ENCODE measurements around the gene SV2C. TPM values are rescaled to one million over a fixed set of nuclear protein-coding genes. Genes with fewer than 3 reads are reported as not detected.

The SV2C gene
- total RNA-seq, 4 donors from 2014 or later: 0.87 to 1.7 (median 1.4) TPM

GRCh38 chr5:76199336-76200318 lies 116.4 kb downstream of the SV2C start:
- H3K27me3 ChIP-seq: no peaks in the 10 kb centered on the region
- no peak for DNase-seq (ENCODE audit: low spot score in 2 of 2)
- TF ChIP-seq, protein P1, sequence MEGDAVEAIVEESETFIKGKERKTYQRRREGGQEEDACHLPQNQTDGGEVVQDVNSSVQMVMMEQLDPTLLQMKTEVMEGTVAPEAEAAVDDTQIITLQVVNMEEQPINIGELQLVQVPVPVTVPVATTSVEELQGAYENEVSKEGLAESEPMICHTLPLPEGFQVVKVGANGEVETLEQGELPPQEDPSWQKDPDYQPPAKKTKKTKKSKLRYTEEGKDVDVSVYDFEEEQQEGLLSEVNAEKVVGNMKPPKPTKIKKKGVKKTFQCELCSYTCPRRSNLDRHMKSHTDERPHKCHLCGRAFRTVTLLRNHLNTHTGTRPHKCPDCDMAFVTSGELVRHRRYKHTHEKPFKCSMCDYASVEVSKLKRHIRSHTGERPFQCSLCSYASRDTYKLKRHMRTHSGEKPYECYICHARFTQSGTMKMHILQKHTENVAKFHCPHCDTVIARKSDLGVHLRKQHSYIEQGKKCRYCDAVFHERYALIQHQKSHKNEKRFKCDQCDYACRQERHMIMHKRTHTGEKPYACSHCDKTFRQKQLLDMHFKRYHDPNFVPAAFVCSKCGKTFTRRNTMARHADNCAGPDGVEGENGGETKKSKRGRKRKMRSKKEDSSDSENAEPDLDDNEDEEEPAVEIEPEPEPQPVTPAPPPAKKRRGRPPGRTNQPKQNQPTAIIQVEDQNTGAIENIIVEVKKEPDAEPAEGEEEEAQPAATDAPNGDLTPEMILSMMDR (IDR thresholded peaks at IDR 0.05): no peak
- TF ChIP-seq EP300 (IDR thresholded peaks at IDR 0.05): no peak
- no peak for TF ChIP-seq POLR2A (IDR thresholded peaks at IDR 0.05)
- H3K9me3 ChIP-seq: no peaks in the 10 kb centered on the region
- no peak overlapping the region for H3K27ac ChIP-seq
- 26 to 34% methylated on average over 6 of the region's 6 CpGs for WGBS, 2 donors
- H3K36me3 ChIP-seq: no peaks in the 10 kb centered on the region
- H3K4me3 ChIP-seq: no peak overlapping the region
- H3K4me1 ChIP-seq: no peaks in the 10 kb centered on the region

GRCh38 chr5:76202182-76202581 lies 119.0 kb downstream of the SV2C start:
- DNase-seq (ENCODE audit: low spot score in 2 of 2): no peak
- Histone ChIP-seq H3K9me3 (no peaks in the 10 kb centered on the region), H3K27me3 (no peaks in the 10 kb centered on the region), H3K4me3 (no peak overlapping the region), H3K27ac (no peak overlapping the region), H3K36me3 (no peaks in the 10 kb centered on the region), H3K4me1 (peaks cover 0 to 4% (median 0%) of the 10 kb centered on the region in 4 donors)
- 79 to 87% methylated on average over 5 of the region's 5 CpGs for WGBS, 2 donors
- no peak for TF ChIP-seq POLR2A (IDR thresholded peaks at IDR 0.05)
- no peak for TF ChIP-seq EP300 (IDR thresholded peaks at IDR 0.05)
- TF ChIP-seq, protein P1 (IDR thresholded peaks at IDR 0.05): no peak

DNA sequence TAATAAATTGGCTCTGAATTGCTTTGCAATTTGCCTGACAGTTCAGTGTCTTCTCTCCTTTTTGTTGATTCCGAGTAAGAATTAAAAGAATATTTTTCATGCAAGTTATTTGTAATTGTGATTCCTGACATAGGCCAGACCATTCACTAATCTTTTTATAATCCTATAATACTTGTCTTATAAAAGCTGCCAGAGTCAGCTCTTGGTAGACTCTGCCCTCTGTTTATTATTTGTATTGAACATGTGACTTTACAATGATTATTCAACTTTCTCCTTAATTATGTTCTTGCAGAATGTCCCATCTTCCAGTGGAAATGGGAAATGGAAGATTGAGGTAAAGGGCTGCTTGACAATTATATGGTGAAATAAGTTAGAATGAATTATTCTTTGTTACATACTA lies 121.0 kb downstream of the SV2C start:
- H3K9me3 ChIP-seq: peaks cover 0 to 3% (median 0%) of the 10 kb centered on the region in 4 donors
- H3K36me3 ChIP-seq: no peaks in the 10 kb centered on the region
- DNase-seq (ENCODE audit: low spot score in 2 of 2): no peak
- H3K27me3 ChIP-seq: no peaks in the 10 kb centered on the region
- H3K27ac ChIP-seq: no peak overlapping the region
- TF ChIP-seq EP300 (IDR thresholded peaks at IDR 0.05): no peak
- TF ChIP-seq POLR2A (IDR thresholded peaks at IDR 0.05): no peak
- TF ChIP-seq, protein P1 (IDR thresholded peaks at IDR 0.05): no peak
- H3K4me3 ChIP-seq: no peak overlapping the region
- 55 to 58% methylated on average over 1 of the region's 1 CpG for WGBS, 2 donors
- peaks cover 0 to 7% (median 0%) of the 10 kb centered on the region in 4 donors for H3K4me1 ChIP-seq

GRCh38 chr5:76204713-76205112 lies 121.5 kb downstream of the SV2C start:
- Histone ChIP-seq H3K27ac (no peak overlapping the region), H3K9me3 (peaks cover 0 to 9% (median 0%) of the 10 kb centered on the region in 4 donors), H3K4me3 (no peak overlapping the region), H3K4me1 (peaks cover 0 to 7% (median 0%) of the 10 kb centered on the region in 4 donors), H3K36me3 (no peaks in the 10 kb centered on the region), H3K27me3 (no peaks in the 10 kb centered on the region)
- 25 to 27% methylated on average over 3 of the region's 3 CpGs for WGBS, 2 donors
- no peak for TF ChIP-seq EP300 (IDR thresholded peaks at IDR 0.05)
- no peak for TF ChIP-seq POLR2A (IDR thresholded peaks at IDR 0.05)
- TF ChIP-seq, protein P1 (IDR thresholded peaks at IDR 0.05): no peak
- DNase-seq (ENCODE audit: low spot score in 2 of 2): no peak

- Histone ChIP-seq H3K27ac (no peak overlapping the region), H3K36me3 (no peaks in the 10 kb centered on the region), H3K4me3 (no peak overlapping the region), H3K9me3 (peaks cover 0 to 14% (median 0%) of the 10 kb centered on the region in 4 donors), H3K4me1 (peaks cover 0 to 7% (median 0%) of the 10 kb centered on the region in 4 donors), H3K27me3 (no peaks in the 10 kb centered on the region)
- WGBS, 2 donors: 36 to 41% methylated on average over 2 of the region's 2 CpGs
- DNase-seq (ENCODE audit: low spot score in 2 of 2): no peak
- TF ChIP-seq POLR2A (IDR thresholded peaks at IDR 0.05) (no peak), EP300 (IDR thresholded peaks at IDR 0.05) (no peak)
- TF ChIP-seq, protein P1 (IDR thresholded peaks at IDR 0.05): no peak
Measured at GRCh38 chr5:76207120-76207519, 123.9 kb downstream of the SV2C start.

Measured in tibial nerve (tissue), 4 donors.